Smooth muscle cell of the pulmonary artery (primary cell): ENCODE data around the gene CTSV. TPM values are rescaled to one million over a fixed set of nuclear protein-coding genes. Genes with fewer than 3 reads are reported as not detected.

Source experiments
- total RNA-seq: library from RNA; depleted of rRNA; stranded (reverse); fragments of >200 nt; gene quantifications from 2 replicates; pipeline ENCODE4 v1.2.3, GENCODE V29; 2014

Gene CTSV
- 0.17 and 0.26 TPM in 2 replicates for total RNA-seq

GRCh38 chr9:97038611-97039513 is at the start of gene CTSV:
Gene CTSV (minus strand): TSS chr9:97039142. CDS start chr9:97038043, 1,099 bp downstream.

Other genes starting within 250 kb of the CTSV start
- 2.8 and 3.1 TPM in 2 replicates for gene ZNF782, start 184.6 kb downstream of the CTSV start, total RNA-seq
- not detected in 2 replicates for gene NUTM2G, start 110.3 kb downstream of the CTSV start, total RNA-seq